ENCODE data around the gene MAPRE3.
"Not testable (repeated sequence)": the region's sequence is repeated elsewhere in the genome, so short reads cannot be mapped to it uniquely, and the experiment has no call there.

The MAPRE3 gene

GRCh38 chr2:26970244-26970927, at the start of gene MAPRE3:
TSS of gene MAPRE3 (plus strand) at chr2:26970637. CDS start at chr2:27022219, 51,582 bp downstream.
- peak; percentile 77 for DNase-seq (ENCODE audit: low read depth)

- no peak for DNase-seq (ENCODE audit: low read depth)
Measured at GRCh38 chr2:26921323-26921722, 49.1 kb upstream of the MAPRE3 start.

- DNase-seq (ENCODE audit: low read depth) = peak; percentile 26
Measured at GRCh38 chr2:26922405-26923188, 47.8 kb upstream of the MAPRE3 start.

GRCh38 chr2:26923189-26923466, 47.3 kb upstream of the MAPRE3 start:
- not testable (repeated sequence) for DNase-seq (ENCODE audit: low read depth)

GRCh38 chr2:26924731-26925099, 45.7 kb upstream of the MAPRE3 start:
- no peak for DNase-seq (ENCODE audit: low read depth)

GRCh38 chr2:26925100-26925791, 45.2 kb upstream of the MAPRE3 start:
- DNase-seq (ENCODE audit: low read depth) = no peak

GRCh38 chr2:26927221-26927620, 43.2 kb upstream of the MAPRE3 start:
- no peak for DNase-seq (ENCODE audit: low read depth)

GRCh38 chr2:26932974-26933373, 37.5 kb upstream of the MAPRE3 start:
- no peak for DNase-seq (ENCODE audit: low read depth)

- DNase-seq (ENCODE audit: low read depth) = no peak
Measured at GRCh38 chr2:26933431-26934334, 36.8 kb upstream of the MAPRE3 start.

- DNase-seq (ENCODE audit: low read depth) = no peak
Measured at GRCh38 chr2:26934335-26934724, 36.1 kb upstream of the MAPRE3 start.

GRCh38 chr2:26934985-26935384, 35.5 kb upstream of the MAPRE3 start:
- no peak for DNase-seq (ENCODE audit: low read depth)

GRCh38 chr2:26936855-26937254, 33.6 kb upstream of the MAPRE3 start:
- no peak for DNase-seq (ENCODE audit: low read depth)

- DNase-seq (ENCODE audit: low read depth) = no peak
Measured at GRCh38 chr2:26938399-26939118, 31.9 kb upstream of the MAPRE3 start.

- DNase-seq (ENCODE audit: low read depth) = no peak
Measured at GRCh38 chr2:26940001-26940400, 30.4 kb upstream of the MAPRE3 start.

GRCh38 chr2:26941486-26941885, 29.0 kb upstream of the MAPRE3 start:
- no peak for DNase-seq (ENCODE audit: low read depth)

GRCh38 chr2:26942543-26943295, 27.7 kb upstream of the MAPRE3 start:
- peak; percentile 54 for DNase-seq (ENCODE audit: low read depth)

- DNase-seq (ENCODE audit: low read depth) = no peak
Measured at GRCh38 chr2:26945991-26946750, 24.3 kb upstream of the MAPRE3 start.

GRCh38 chr2:26946841-26947784, 23.3 kb upstream of the MAPRE3 start:
- no peak for DNase-seq (ENCODE audit: low read depth)

- no peak for DNase-seq (ENCODE audit: low read depth)
Measured at GRCh38 chr2:26948800-26949199, 21.6 kb upstream of the MAPRE3 start.
